CD4-positive, alpha-beta T cell (primary cell): Measurements from ENCODE around the gene HPCAL1. TPM values are rescaled to one million over a fixed set of nuclear protein-coding genes. Genes with fewer than 3 reads are reported as not detected.

Experiments
- ATAC-seq: fragments of 200-7000 bp; cut with Tn5 transposase; one replicate; pipeline ENCODE4 v1.10.0; 2022; ENCODE audit warnings: mild to moderate bottlenecking; ENCODE audit not compliant: poor library complexity
- CTCF ChIA-PET: fragments of 350-600 bp; sonication (Branson Sonifier 250); formaldehyde crosslinking; loops from one replicate; lab custom pipeline; 2021; ENCODE audit warnings: antibody characterized with exemption, inconsistent platforms; lab: Charles Lee
- POLR2A ChIA-PET: fragments of 350-600 bp; sonication (Branson Sonifier 250); formaldehyde crosslinking; loops from one replicate; lab custom pipeline; 2021; ENCODE audit warnings: antibody characterized with exemption, inconsistent platforms; lab: Charles Lee
- DNase-seq, 14 experiments: peaks; one replicate each; pipeline ENCODE4 v3.0.0-alpha.2; 2013 to 2020; ENCODE audit warnings: mixed read lengths in 2 of 14
- H3K27ac ChIP-seq, 2 donors: one replicate each; pipeline versions ENCODE4 v1.5.1 to v1.7.0; 2013; ENCODE audit warnings: low read length in 2 of 2, low read depth in 1 of 2, mild to moderate bottlenecking in 1 of 2
- H3K27me3 ChIP-seq, 2 experiments: 1 replicate in 1 of 2; 2 replicates in 1 of 2; pipeline versions ENCODE4 v1.6.1 to v1.7.0; 2013; ENCODE audit warnings: low read length in 2 of 2, control low read depth in 1 of 2, mild to moderate bottlenecking in 1 of 2, moderate library complexity in 1 of 2; ENCODE audit not compliant: insufficient read depth in 2 of 2, control insufficient read depth in 1 of 2
- H3K36me3 ChIP-seq: one replicate; pipeline ENCODE4 v1.6.1; 2013; ENCODE audit warnings: low read length, control low read depth; ENCODE audit not compliant: insufficient read depth
- H3K4me1 ChIP-seq: one replicate; pipeline ENCODE4 v1.6.1; 2013; ENCODE audit warnings: low read length, control low read depth; ENCODE audit not compliant: insufficient read depth
- H3K4me3 ChIP-seq: one replicate; pipeline ENCODE4 v1.5.1; 2013; ENCODE audit warnings: mild to moderate bottlenecking, low read length, moderate library complexity
- H3K9me3 ChIP-seq, 2 experiments: 1 replicate in 1 of 2; 2 replicates in 1 of 2; pipeline versions ENCODE4 v1.6.1 to v1.7.0; 2013; ENCODE audit warnings: low read length in 2 of 2, mild to moderate bottlenecking in 2 of 2, control low read depth in 1 of 2, moderate library complexity in 1 of 2; ENCODE audit not compliant: control insufficient read depth in 1 of 2, insufficient read depth in 1 of 2
- H3K27ac Mint-ChIP-seq: one replicate; pipeline ENCODE4 v1.8.0; 2020; ENCODE audit warnings: mixed read lengths
- H3K27me3 Mint-ChIP-seq: one replicate; pipeline ENCODE4 v1.8.0; 2021; ENCODE audit warnings: mixed read lengths
- H3K36me3 Mint-ChIP-seq: one replicate; pipeline ENCODE4 v1.8.0; 2021; ENCODE audit warnings: low read depth, mixed read lengths
- H3K4me1 Mint-ChIP-seq: one replicate; pipeline ENCODE4 v1.8.0; 2021; ENCODE audit warnings: low read depth, mixed read lengths
- H3K4me3 Mint-ChIP-seq: one replicate; pipeline ENCODE4 v1.8.0; 2020; ENCODE audit warnings: mild to moderate bottlenecking, mixed read lengths
- H3K9me3 Mint-ChIP-seq: one replicate; pipeline ENCODE4 v1.8.0; 2020; ENCODE audit warnings: mixed read lengths
- CTCF ChIP-seq: fragments of 200-600 bp; IDR thresholded peaks from one replicate; pipeline ENCODE4 v1.8.0; 2022; ENCODE audit warnings: antibody characterized with exemption, mild to moderate bottlenecking
- intact Hi-C, 2 experiments: fragments of 100-400 bp; cut with DNase I in 1 of 2; cut with micrococcal nuclease in 1 of 2; formaldehyde crosslinking; loops; one replicate each; pipeline versions ENCODE4 v1.15.1 to v1.9.0; 2023 to 2025; cut with DNase I, micrococcal nuclease
- total RNA-seq, 174 experiments: library from RNA in 2 of 174; stranded (reverse) in 2 of 174; gene quantifications; one replicate each; pipeline ENCODE4 v1.2.3 and lab custom pipeline; 2021 to 2026

HPCAL1 gene
- total RNA-seq, 2 experiments from 2014 or later = 24.9 to 27.9 TPM

GRCh38 chr2:10435820-10436204 lies 133.1 kb downstream of the HPCAL1 start:
- Mint-ChIP-seq H3K27me3 (no peaks in the 10 kb centered on the region), H3K4me1 (peaks cover 9% of the 10 kb centered on the region), H3K27ac (no peak overlapping the region), H3K4me3 (no peak overlapping the region), H3K9me3 (no peaks in the 10 kb centered on the region), H3K36me3 (peaks cover 24% of the 10 kb centered on the region)
- DNase-seq = no peak
- no peak for TF ChIP-seq CTCF
- Histone ChIP-seq H3K27me3 (peaks cover 0 to 6% of the 10 kb centered on the region in 2 experiments), H3K27ac (no peak overlapping the region), H3K4me1 (peaks cover 23% of the 10 kb centered on the region), H3K4me3 (no peak overlapping the region), H3K36me3 (peaks cover 19% of the 10 kb centered on the region), H3K9me3 (no peaks in the 10 kb centered on the region)
- ChIA-PET POLR2A (interaction anchor here (1.1 to 6.9 kb wide), 6 partner anchors 9 to 452 kb away, joined by 3 to 44 read pairs (median 4); partner anchors contain the start of gene ODC1), CTCF (interaction anchor here (1.4 to 4.2 kb wide), 6 partner anchors 11 to 363 kb away, joined by 4 to 64 read pairs (median 24); partner anchors contain the start of gene ODC1)
- intact Hi-C loops = loop anchor here (1.0 to 10.0 kb wide), 7 partner anchors 27 to 624 kb away; no protein-coding TSS in a partner anchor
- no peak for ATAC-seq

- CTCF ChIA-PET = interaction anchor here (2.2 kb wide), 1 partner anchor 312 kb away, joined by 24 read pairs; no protein-coding TSS in a partner anchor
Observed at GRCh38 chr2:10436583-10437110, 133.9 kb downstream of the HPCAL1 start.

GRCh38 chr2:10437806-10438205 lies 135.1 kb downstream of the HPCAL1 start:
- TF ChIP-seq CTCF = no peak
- intact Hi-C loops = loop anchor here (2.0 to 10.0 kb wide), 4 partner anchors 229 to 626 kb away; no protein-coding TSS in a partner anchor
- ChIA-PET CTCF (interaction anchor here (2.2 kb wide), 1 partner anchor 365 kb away, joined by 8 read pairs; no protein-coding TSS in a partner anchor), POLR2A (interaction anchor here (6.9 kb wide), 1 partner anchor 10 kb away, joined by 44 read pairs; the partner anchor contains the start of gene ODC1)
- no peaks in the 10 kb centered on the region for H3K27me3 Mint-ChIP-seq
- peaks cover 38% of the 10 kb centered on the region for H3K36me3 ChIP-seq
- H3K36me3 Mint-ChIP-seq = peaks cover 43% of the 10 kb centered on the region
- H3K4me3 Mint-ChIP-seq = peak overlapping the region; percentile 21
- no peak overlapping the region for H3K27ac Mint-ChIP-seq
- H3K4me3 ChIP-seq = no peak overlapping the region
- H3K9me3 ChIP-seq = no peaks in the 10 kb centered on the region
- H3K27ac ChIP-seq = no peak overlapping the region
- DNase-seq (no peak), ATAC-seq (no peak)
- peaks cover 10% of the 10 kb centered on the region for H3K4me1 ChIP-seq
- no peaks in the 10 kb centered on the region for H3K27me3 ChIP-seq
- H3K9me3 Mint-ChIP-seq = no peaks in the 10 kb centered on the region
- no peaks in the 10 kb centered on the region for H3K4me1 Mint-ChIP-seq

More at GRCh38 chr2:10436583-10437110, 133.9 kb downstream of the HPCAL1 start:
- H3K9me3 Mint-ChIP-seq = no peaks in the 10 kb centered on the region
- POLR2A ChIA-PET = interaction anchor here (6.9 kb wide), 1 partner anchor 11 kb away, joined by 44 read pairs; the partner anchor contains the start of gene ODC1
- DNase-seq = no peak
- no peak overlapping the region for H3K4me3 Mint-ChIP-seq
- ATAC-seq = no peak
- H3K36me3 Mint-ChIP-seq = peaks cover 33% of the 10 kb centered on the region
- no peak for TF ChIP-seq CTCF
- Histone ChIP-seq H3K36me3 (peaks cover 27% of the 10 kb centered on the region), H3K4me1 (peaks cover 21% of the 10 kb centered on the region), H3K27me3 (peaks cover 0 to 5% of the 10 kb centered on the region in 2 experiments), H3K27ac (no peak overlapping the region), H3K4me3 (no peak overlapping the region), H3K9me3 (no peaks in the 10 kb centered on the region)
- no peaks in the 10 kb centered on the region for H3K27me3 Mint-ChIP-seq
- intact Hi-C loops = loop anchor here (5.0 to 10.0 kb wide), 3 partner anchors 452 to 624 kb away; no protein-coding TSS in a partner anchor
- no peak overlapping the region for H3K27ac Mint-ChIP-seq
- peaks cover 6% of the 10 kb centered on the region for H3K4me1 Mint-ChIP-seq
